Activated naive CD8-positive, alpha-beta T cell treated with anti-CD3 and anti-CD28 coated beads for 36 hours (primary cell): Measurements from ENCODE around the gene ERN1. TPM values are rescaled to one million over a fixed set of nuclear protein-coding genes. Genes with fewer than 3 reads are reported as not detected.

Source experiments
- DNase-seq: peaks from one replicate; pipeline ENCODE4 v3.0.0; 2021
- H3K27ac Mint-ChIP-seq: one replicate; pipeline ENCODE4 v1.8.0; 2022; ENCODE audit warnings: mild to moderate bottlenecking, moderate library complexity, mixed read lengths
- H3K27me3 Mint-ChIP-seq: one replicate; pipeline ENCODE4 v1.8.0; 2022; ENCODE audit warnings: mild to moderate bottlenecking, mixed read lengths
- H3K36me3 Mint-ChIP-seq: one replicate; pipeline ENCODE4 v1.8.0; 2021; ENCODE audit warnings: mild to moderate bottlenecking, mixed read lengths
- H3K4me1 Mint-ChIP-seq: one replicate; pipeline ENCODE4 v1.8.0; 2021; ENCODE audit warnings: mixed read lengths
- H3K4me3 Mint-ChIP-seq: one replicate; pipeline ENCODE4 v1.8.0; 2022; ENCODE audit warnings: mild to moderate bottlenecking, moderate library complexity, mixed read lengths
- H3K9me3 Mint-ChIP-seq: one replicate; pipeline ENCODE4 v1.8.0; 2022; ENCODE audit warnings: mixed read lengths
- total RNA-seq, 2 experiments: library from RNA; stranded (reverse); gene quantifications; one replicate each; pipeline ENCODE4 v1.2.3, GENCODE V29; 2021

Gene ERN1
- total RNA-seq, 2 experiments from 2014 or later, result 7.6 to 9.0 TPM

- Mint-ChIP-seq H3K36me3 (peaks cover 5% of the 10 kb centered on the region), H3K9me3 (no peaks in the 10 kb centered on the region), H3K4me3 (no peak overlapping the region), H3K27ac (no peak overlapping the region), H3K4me1 (peaks cover 16% of the 10 kb centered on the region), H3K27me3 (no peaks in the 10 kb centered on the region)
- DNase-seq, result no peak
Observed at GRCh38 chr17:64077379-64077778, 52.6 kb downstream of the ERN1 start.

GRCh38 chr17:64075913-64076312 is 54.0 kb downstream of the ERN1 start:
- Mint-ChIP-seq H3K4me1 (peaks cover 6% of the 10 kb centered on the region), H3K4me3 (no peak overlapping the region), H3K27me3 (no peaks in the 10 kb centered on the region), H3K27ac (peak overlapping the region; percentile 11), H3K36me3 (peaks cover 15% of the 10 kb centered on the region), H3K9me3 (no peaks in the 10 kb centered on the region)
- DNase-seq, result no peak

GRCh38 chr17:64074704-64075426 is 55.1 kb downstream of the ERN1 start:
- Mint-ChIP-seq H3K4me1 (peaks cover 3% of the 10 kb centered on the region), H3K27me3 (no peaks in the 10 kb centered on the region), H3K4me3 (no peak overlapping the region), H3K36me3 (peaks cover 24% of the 10 kb centered on the region), H3K27ac (no peak overlapping the region), H3K9me3 (peaks cover 5% of the 10 kb centered on the region)
- DNase-seq, result no peak

GRCh38 chr17:64073771-64074703 is 55.9 kb downstream of the ERN1 start:
- peaks cover 9% of the 10 kb centered on the region for H3K9me3 Mint-ChIP-seq
- H3K27me3 Mint-ChIP-seq, result no peaks in the 10 kb centered on the region
- H3K4me3 Mint-ChIP-seq, result no peak overlapping the region
- H3K36me3 Mint-ChIP-seq, result peaks cover 32% of the 10 kb centered on the region
- H3K27ac Mint-ChIP-seq, result no peak overlapping the region
- DNase-seq, result no peak
- peaks cover 3% of the 10 kb centered on the region for H3K4me1 Mint-ChIP-seq

GRCh38 chr17:64071111-64071510 is 58.8 kb downstream of the ERN1 start:
- no peak for DNase-seq
- no peak overlapping the region for H3K27ac Mint-ChIP-seq
- H3K4me1 Mint-ChIP-seq, result peaks cover 3% of the 10 kb centered on the region
- H3K27me3 Mint-ChIP-seq, result no peaks in the 10 kb centered on the region
- H3K9me3 Mint-ChIP-seq, result peaks cover 12% of the 10 kb centered on the region
- H3K4me3 Mint-ChIP-seq, result no peak overlapping the region
- H3K36me3 Mint-ChIP-seq, result peaks cover 42% of the 10 kb centered on the region

GRCh38 chr17:64070213-64070612 is 59.7 kb downstream of the ERN1 start:
- no peak for DNase-seq
- Mint-ChIP-seq H3K27me3 (no peaks in the 10 kb centered on the region), H3K4me3 (no peak overlapping the region), H3K4me1 (no peaks in the 10 kb centered on the region), H3K9me3 (peaks cover 12% of the 10 kb centered on the region), H3K36me3 (peaks cover 42% of the 10 kb centered on the region), H3K27ac (no peak overlapping the region)

GRCh38 chr17:64069143-64069542 is 60.8 kb downstream of the ERN1 start:
- no peaks in the 10 kb centered on the region for H3K27me3 Mint-ChIP-seq
- peaks cover 42% of the 10 kb centered on the region for H3K36me3 Mint-ChIP-seq
- peaks cover 12% of the 10 kb centered on the region for H3K9me3 Mint-ChIP-seq
- no peaks in the 10 kb centered on the region for H3K4me1 Mint-ChIP-seq
- no peak overlapping the region for H3K4me3 Mint-ChIP-seq
- DNase-seq, result no peak
- H3K27ac Mint-ChIP-seq, result no peak overlapping the region

- H3K27ac Mint-ChIP-seq, result no peak overlapping the region
- no peak overlapping the region for H3K4me3 Mint-ChIP-seq
- no peak for DNase-seq
- H3K36me3 Mint-ChIP-seq, result peaks cover 41% of the 10 kb centered on the region
- peaks cover 12% of the 10 kb centered on the region for H3K9me3 Mint-ChIP-seq
- H3K4me1 Mint-ChIP-seq, result no peaks in the 10 kb centered on the region
- no peaks in the 10 kb centered on the region for H3K27me3 Mint-ChIP-seq
Observed at GRCh38 chr17:64067657-64068056, 62.3 kb downstream of the ERN1 start.

GRCh38 chr17:64066716-64067115 is 63.2 kb downstream of the ERN1 start:
- Mint-ChIP-seq H3K36me3 (peaks cover 36% of the 10 kb centered on the region), H3K9me3 (peaks cover 12% of the 10 kb centered on the region), H3K4me1 (peaks cover 3% of the 10 kb centered on the region), H3K4me3 (no peak overlapping the region), H3K27ac (no peak overlapping the region), H3K27me3 (no peaks in the 10 kb centered on the region)
- no peak for DNase-seq

- no peak overlapping the region for H3K4me3 Mint-ChIP-seq
- no peaks in the 10 kb centered on the region for H3K27me3 Mint-ChIP-seq
- H3K9me3 Mint-ChIP-seq, result peaks cover 11% of the 10 kb centered on the region
- no peak for DNase-seq
- peaks cover 27% of the 10 kb centered on the region for H3K36me3 Mint-ChIP-seq
- H3K27ac Mint-ChIP-seq, result no peak overlapping the region
- peaks cover 12% of the 10 kb centered on the region for H3K4me1 Mint-ChIP-seq
Observed at GRCh38 chr17:64065161-64065560, 64.8 kb downstream of the ERN1 start.

- Mint-ChIP-seq H3K4me3 (no peak overlapping the region), H3K36me3 (peaks cover 26% of the 10 kb centered on the region), H3K4me1 (peaks cover 12% of the 10 kb centered on the region), H3K27ac (no peak overlapping the region), H3K27me3 (no peaks in the 10 kb centered on the region), H3K9me3 (peaks cover 4% of the 10 kb centered on the region)
- DNase-seq, result no peak
Observed at GRCh38 chr17:64064331-64064730, 65.6 kb downstream of the ERN1 start.

GRCh38 chr17:64063766-64064224 is 66.1 kb downstream of the ERN1 start:
- Mint-ChIP-seq H3K4me1 (peaks cover 12% of the 10 kb centered on the region), H3K9me3 (peaks cover 3% of the 10 kb centered on the region), H3K4me3 (no peak overlapping the region), H3K27me3 (no peaks in the 10 kb centered on the region), H3K27ac (no peak overlapping the region), H3K36me3 (peaks cover 21% of the 10 kb centered on the region)
- DNase-seq, result peak; percentile 40

- no peaks in the 10 kb centered on the region for H3K27me3 Mint-ChIP-seq
- peaks cover 14% of the 10 kb centered on the region for H3K36me3 Mint-ChIP-seq
- no peaks in the 10 kb centered on the region for H3K9me3 Mint-ChIP-seq
- no peak overlapping the region for H3K4me3 Mint-ChIP-seq
- DNase-seq, result no peak
- no peak overlapping the region for H3K27ac Mint-ChIP-seq
- H3K4me1 Mint-ChIP-seq, result peaks cover 15% of the 10 kb centered on the region
Observed at GRCh38 chr17:64063088-64063487, 66.9 kb downstream of the ERN1 start.

GRCh38 chr17:64061178-64061898 is 68.6 kb downstream of the ERN1 start:
- Mint-ChIP-seq H3K27ac (peak overlapping the region; percentile 75), H3K36me3 (peaks cover 11% of the 10 kb centered on the region), H3K4me1 (peaks cover 15% of the 10 kb centered on the region)

GRCh38 chr17:64060331-64060730 is 69.6 kb downstream of the ERN1 start:
- Mint-ChIP-seq H3K4me3 (no peak overlapping the region), H3K9me3 (no peaks in the 10 kb centered on the region), H3K27ac (no peak overlapping the region), H3K36me3 (peaks cover 11% of the 10 kb centered on the region), H3K27me3 (no peaks in the 10 kb centered on the region), H3K4me1 (peaks cover 15% of the 10 kb centered on the region)
- DNase-seq, result no peak

More at GRCh38 chr17:64061178-64061898, 68.6 kb downstream of the ERN1 start:
- no peak for DNase-seq
- H3K4me3 Mint-ChIP-seq, result no peak overlapping the region
- no peaks in the 10 kb centered on the region for H3K27me3 Mint-ChIP-seq
- no peaks in the 10 kb centered on the region for H3K9me3 Mint-ChIP-seq
